ENCODE measurements around the gene NPNT. TPM values are rescaled to one million over a fixed set of nuclear protein-coding genes. Genes with fewer than 3 reads are reported as not detected.
A peak's percentile ranks its signal among the peaks of the same experiment; 100 is the strongest.

NPNT gene
- total RNA-seq, 1 experiment from 2014 or later: 42.1 TPM

DNA sequence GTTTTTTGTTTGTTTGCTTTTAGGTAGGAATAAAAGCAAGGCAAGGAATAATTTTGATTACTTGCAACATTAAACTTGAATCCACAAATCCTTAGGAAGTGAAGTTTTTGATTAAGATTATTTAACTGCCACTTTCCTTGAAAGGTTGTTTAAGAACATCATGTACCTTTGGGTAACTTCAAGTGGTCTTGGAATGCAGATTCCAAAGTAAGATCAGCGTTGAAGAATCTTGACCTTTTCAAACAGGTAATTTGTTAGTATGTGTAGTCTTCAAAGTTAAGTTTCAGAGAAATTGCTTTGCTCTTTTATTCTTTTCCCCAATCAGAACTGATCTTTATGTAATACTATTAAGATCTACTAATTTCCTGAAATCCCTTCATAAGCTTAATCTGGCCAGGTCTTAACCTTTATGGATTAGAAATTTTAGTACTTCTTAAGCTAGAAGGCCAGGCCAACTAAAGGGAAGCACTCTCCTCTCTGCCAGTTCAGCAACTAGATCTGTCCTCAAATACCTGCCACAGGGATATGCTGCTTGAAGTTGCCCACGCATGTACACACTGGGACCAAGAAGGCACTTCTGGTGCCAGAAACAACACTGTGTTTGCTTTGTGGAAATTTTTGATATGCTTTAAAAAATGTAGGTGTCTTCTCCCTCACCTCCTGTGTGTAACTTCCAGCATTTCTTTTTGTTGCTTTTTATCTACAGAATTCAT lies 7.4 kb downstream of the NPNT start:
- Mint-ChIP-seq H3K9me3 (ENCODE audit: unreplicated experiment) (no peaks in the 10 kb centered on the region), H3K4me1 (ENCODE audit: low read depth, unreplicated experiment) (peaks cover 23% of the 10 kb centered on the region), H3K4me3 (ENCODE audit: unreplicated experiment) (no peak overlapping the region), H3K27ac (ENCODE audit: unreplicated experiment) (no peak overlapping the region), H3K27me3 (ENCODE audit: insufficient read depth, unreplicated experiment) (no peaks in the 10 kb centered on the region), H3K36me3 (ENCODE audit: insufficient read depth, unreplicated experiment) (peaks cover 8% of the 10 kb centered on the region)
- intact Hi-C loops (cut with micrococcal nuclease; ENCODE audit: unreplicated experiment): no loop called here
- Histone ChIP-seq H3K9me3 (no peaks in the 10 kb centered on the region), H3K4me1 (peaks cover 10% of the 10 kb centered on the region), H3K4me3 (ENCODE audit: low read depth, low read length) (no peak overlapping the region), H3K27me3 (replicated peaks; ENCODE audit: control insufficient read depth, insufficient read depth, low read length) (no peaks in the 10 kb centered on the region), H3K36me3 (ENCODE audit: control insufficient read depth, insufficient read depth, low read length) (no peaks in the 10 kb centered on the region)
- ChIA-PET POLR2A (no interaction called here), CTCF (no interaction called here)
- no TSS peak for BruUV-seq (replicated peaks)
- DNase-seq: no peak
- TF ChIP-seq, protein P1, sequence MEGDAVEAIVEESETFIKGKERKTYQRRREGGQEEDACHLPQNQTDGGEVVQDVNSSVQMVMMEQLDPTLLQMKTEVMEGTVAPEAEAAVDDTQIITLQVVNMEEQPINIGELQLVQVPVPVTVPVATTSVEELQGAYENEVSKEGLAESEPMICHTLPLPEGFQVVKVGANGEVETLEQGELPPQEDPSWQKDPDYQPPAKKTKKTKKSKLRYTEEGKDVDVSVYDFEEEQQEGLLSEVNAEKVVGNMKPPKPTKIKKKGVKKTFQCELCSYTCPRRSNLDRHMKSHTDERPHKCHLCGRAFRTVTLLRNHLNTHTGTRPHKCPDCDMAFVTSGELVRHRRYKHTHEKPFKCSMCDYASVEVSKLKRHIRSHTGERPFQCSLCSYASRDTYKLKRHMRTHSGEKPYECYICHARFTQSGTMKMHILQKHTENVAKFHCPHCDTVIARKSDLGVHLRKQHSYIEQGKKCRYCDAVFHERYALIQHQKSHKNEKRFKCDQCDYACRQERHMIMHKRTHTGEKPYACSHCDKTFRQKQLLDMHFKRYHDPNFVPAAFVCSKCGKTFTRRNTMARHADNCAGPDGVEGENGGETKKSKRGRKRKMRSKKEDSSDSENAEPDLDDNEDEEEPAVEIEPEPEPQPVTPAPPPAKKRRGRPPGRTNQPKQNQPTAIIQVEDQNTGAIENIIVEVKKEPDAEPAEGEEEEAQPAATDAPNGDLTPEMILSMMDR (IDR thresholded peaks at IDR 0.05; ENCODE audit: insufficient read depth in 1 of 2, low read depth in 1 of 2, low read length in 1 of 2, severe bottlenecking in 1 of 2, unreplicated experiment in 1 of 2): no peak

- Mint-ChIP-seq H3K4me1 (ENCODE audit: low read depth, unreplicated experiment) (peaks cover 10% of the 10 kb centered on the region), H3K27me3 (ENCODE audit: insufficient read depth, unreplicated experiment) (no peaks in the 10 kb centered on the region), H3K4me3 (ENCODE audit: unreplicated experiment) (no peak overlapping the region), H3K9me3 (ENCODE audit: unreplicated experiment) (no peaks in the 10 kb centered on the region), H3K27ac (ENCODE audit: unreplicated experiment) (peak overlapping the region; percentile 90), H3K36me3 (ENCODE audit: insufficient read depth, unreplicated experiment) (peaks cover 4% of the 10 kb centered on the region)
- TF ChIP-seq, protein P1 (IDR thresholded peaks at IDR 0.05; ENCODE audit: insufficient read depth in 1 of 2, low read depth in 1 of 2, low read length in 1 of 2, severe bottlenecking in 1 of 2, unreplicated experiment in 1 of 2): no peak
- Histone ChIP-seq H3K27me3 (replicated peaks; ENCODE audit: control insufficient read depth, insufficient read depth, low read length) (no peaks in the 10 kb centered on the region), H3K4me1 (peaks cover 21% of the 10 kb centered on the region), H3K9me3 (no peaks in the 10 kb centered on the region), H3K36me3 (ENCODE audit: control insufficient read depth, insufficient read depth, low read length) (no peaks in the 10 kb centered on the region; the same call in 1 of the 2 replicates), H3K4me3 (ENCODE audit: low read depth, low read length) (no peak overlapping the region)
- BruUV-seq (replicated peaks): no TSS peak
- ChIA-PET CTCF (no interaction called here), POLR2A (interaction anchor here (1.1 kb wide), 1 partner anchor 15 kb away, joined by 8 read pairs; the partner anchor contains the start of gene NPNT)
- intact Hi-C loops (cut with micrococcal nuclease; ENCODE audit: unreplicated experiment): loop anchor here (1.0 kb wide), 1 partner anchor 14 kb away; no protein-coding TSS in a partner anchor
- peak; percentile 57 to 64 for DNase-seq
Observed at GRCh38 chr4:105909787-105910281, 14.6 kb downstream of the NPNT start.

DNA sequence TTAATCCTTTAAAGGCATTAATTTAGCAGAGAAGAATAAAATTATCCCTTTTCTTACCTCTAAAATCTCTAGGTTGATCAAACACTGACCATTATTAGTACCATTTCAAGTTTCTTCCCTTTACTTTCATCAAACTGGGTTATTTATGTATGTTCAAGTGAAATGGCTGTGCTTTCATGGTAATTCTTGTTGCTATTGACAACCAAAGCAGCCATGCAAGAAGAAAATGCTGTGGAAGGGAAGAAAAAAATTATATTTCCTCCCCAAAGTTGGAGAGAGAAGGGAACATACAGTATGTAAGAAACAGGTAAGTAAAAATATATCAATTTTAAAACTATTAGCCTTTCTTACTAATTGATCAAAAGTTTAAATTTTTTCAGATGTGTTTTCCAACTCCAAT lies 16.2 kb downstream of the NPNT start:
- Mint-ChIP-seq H3K27ac (ENCODE audit: unreplicated experiment) (no peak overlapping the region), H3K9me3 (ENCODE audit: unreplicated experiment) (no peaks in the 10 kb centered on the region), H3K4me1 (ENCODE audit: low read depth, unreplicated experiment) (peaks cover 10% of the 10 kb centered on the region), H3K27me3 (ENCODE audit: insufficient read depth, unreplicated experiment) (no peaks in the 10 kb centered on the region), H3K4me3 (ENCODE audit: unreplicated experiment) (no peak overlapping the region), H3K36me3 (ENCODE audit: insufficient read depth, unreplicated experiment) (peaks cover 4% of the 10 kb centered on the region)
- intact Hi-C loops (cut with micrococcal nuclease; ENCODE audit: unreplicated experiment): no loop called here
- no TSS peak for BruUV-seq (replicated peaks)
- Histone ChIP-seq H3K27me3 (replicated peaks; ENCODE audit: control insufficient read depth, insufficient read depth, low read length) (no peaks in the 10 kb centered on the region), H3K9me3 (no peaks in the 10 kb centered on the region), H3K4me1 (peaks cover 21% of the 10 kb centered on the region), H3K36me3 (ENCODE audit: control insufficient read depth, insufficient read depth, low read length) (no peaks in the 10 kb centered on the region; the same call in 1 of the 2 replicates), H3K4me3 (ENCODE audit: low read depth, low read length) (no peak overlapping the region)
- TF ChIP-seq, protein P1 (IDR thresholded peaks at IDR 0.05; ENCODE audit: insufficient read depth in 1 of 2, low read depth in 1 of 2, low read length in 1 of 2, severe bottlenecking in 1 of 2, unreplicated experiment in 1 of 2): no peak
- no peak for DNase-seq
- ChIA-PET CTCF (no interaction called here), POLR2A (no interaction called here)

Measured in Caco-2 (cell line).